ENCODE data around the gene TP53BP2.
A peak's percentile ranks its signal among the peaks of the same experiment; 100 is the strongest.
"Not testable (repeated sequence)": the region's sequence is repeated elsewhere in the genome, so short reads cannot be mapped to it uniquely, and the experiment has no call there.

TP53BP2 gene

GRCh38 chr1:223737342-223737741 lies 108.4 kb downstream of the TP53BP2 start:
- no peak for DNase-seq (ENCODE audit: low spot score)

GRCh38 chr1:223736638-223737037 lies 109.1 kb downstream of the TP53BP2 start:
- POLR2A ChIA-PET (ENCODE audit: low non-redundant PET); DNase-seq (ENCODE audit: low spot score); CTCF ChIA-PET: not testable (repeated sequence)
- H3K27ac ChIP-seq, result peak overlapping the region; percentile 59

More at GRCh38 chr1:223737342-223737741, 108.4 kb downstream of the TP53BP2 start:
- peak overlapping the region; percentile 59 for H3K27ac ChIP-seq
- ChIA-PET CTCF (no interaction called here), POLR2A (ENCODE audit: low non-redundant PET) (no interaction called here)
- TF ChIP-seq, protein P1, sequence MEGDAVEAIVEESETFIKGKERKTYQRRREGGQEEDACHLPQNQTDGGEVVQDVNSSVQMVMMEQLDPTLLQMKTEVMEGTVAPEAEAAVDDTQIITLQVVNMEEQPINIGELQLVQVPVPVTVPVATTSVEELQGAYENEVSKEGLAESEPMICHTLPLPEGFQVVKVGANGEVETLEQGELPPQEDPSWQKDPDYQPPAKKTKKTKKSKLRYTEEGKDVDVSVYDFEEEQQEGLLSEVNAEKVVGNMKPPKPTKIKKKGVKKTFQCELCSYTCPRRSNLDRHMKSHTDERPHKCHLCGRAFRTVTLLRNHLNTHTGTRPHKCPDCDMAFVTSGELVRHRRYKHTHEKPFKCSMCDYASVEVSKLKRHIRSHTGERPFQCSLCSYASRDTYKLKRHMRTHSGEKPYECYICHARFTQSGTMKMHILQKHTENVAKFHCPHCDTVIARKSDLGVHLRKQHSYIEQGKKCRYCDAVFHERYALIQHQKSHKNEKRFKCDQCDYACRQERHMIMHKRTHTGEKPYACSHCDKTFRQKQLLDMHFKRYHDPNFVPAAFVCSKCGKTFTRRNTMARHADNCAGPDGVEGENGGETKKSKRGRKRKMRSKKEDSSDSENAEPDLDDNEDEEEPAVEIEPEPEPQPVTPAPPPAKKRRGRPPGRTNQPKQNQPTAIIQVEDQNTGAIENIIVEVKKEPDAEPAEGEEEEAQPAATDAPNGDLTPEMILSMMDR (conservative IDR thresholded peaks at IDR 0.05; ENCODE audit: low read depth), result no peak

DNA sequence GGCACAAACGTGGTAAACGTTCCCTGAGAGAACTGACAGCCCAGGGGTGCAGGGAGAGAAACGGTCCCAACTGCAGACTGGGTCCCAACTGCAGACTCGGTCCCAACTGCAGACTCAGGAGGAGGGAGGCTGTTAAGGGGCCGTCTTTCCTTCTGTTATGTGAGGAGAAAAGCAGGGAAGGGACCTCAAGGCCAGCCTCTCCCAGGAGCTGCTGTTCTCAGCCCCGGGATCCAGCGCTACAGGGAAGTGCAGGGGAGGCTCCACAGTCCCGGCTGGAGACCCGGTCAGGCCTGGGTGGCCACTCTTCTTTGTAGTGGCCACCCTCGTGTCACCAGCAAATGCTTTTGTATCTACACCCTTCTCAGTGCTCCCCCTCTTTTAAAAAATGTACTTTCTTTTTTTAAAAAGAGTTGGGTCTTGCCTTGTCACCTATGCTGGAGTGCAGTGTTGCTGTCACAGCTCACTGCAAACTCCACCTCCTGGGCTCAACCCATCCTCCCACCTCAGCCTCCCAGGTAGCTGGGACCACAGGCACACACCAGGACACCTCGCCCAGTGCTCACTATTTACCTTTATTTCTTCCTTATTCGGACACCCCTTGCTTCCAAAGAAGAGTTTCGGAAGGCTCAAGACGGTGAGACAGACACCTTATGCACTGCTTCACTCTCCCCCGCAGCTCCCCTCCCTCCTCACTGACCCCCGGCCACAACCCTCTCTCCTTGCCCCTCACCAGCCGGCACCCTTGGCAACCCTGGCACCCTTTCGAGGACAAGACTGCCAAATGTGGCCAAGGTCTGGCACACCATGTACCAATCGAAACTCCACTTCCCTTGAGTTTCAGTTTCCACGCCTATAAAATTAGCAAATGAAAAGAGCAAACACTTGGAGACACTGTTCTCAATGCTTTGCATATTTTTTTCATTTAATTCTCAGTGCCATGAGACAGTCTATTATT lies 111.6 kb downstream of the TP53BP2 start:
- CTCF ChIA-PET, result no interaction called here
- TF ChIP-seq, protein P1 (conservative IDR thresholded peaks at IDR 0.05; ENCODE audit: low read depth), result no peak
- DNase-seq (ENCODE audit: low spot score), result no peak
- POLR2A ChIA-PET (ENCODE audit: low non-redundant PET), result no interaction called here
- H3K27ac ChIP-seq, result peak overlapping the region; percentile 61

- no peak for DNase-seq (ENCODE audit: low spot score)
- CTCF ChIA-PET, result no interaction called here
- TF ChIP-seq, protein P1 (conservative IDR thresholded peaks at IDR 0.05; ENCODE audit: low read depth), result no peak
- peak overlapping the region; percentile 61 for H3K27ac ChIP-seq
- POLR2A ChIA-PET (ENCODE audit: low non-redundant PET), result no interaction called here
These were observed 112.6 kb downstream of the TP53BP2 start for GRCh38 chr1:223732993-223733798.

DNA sequence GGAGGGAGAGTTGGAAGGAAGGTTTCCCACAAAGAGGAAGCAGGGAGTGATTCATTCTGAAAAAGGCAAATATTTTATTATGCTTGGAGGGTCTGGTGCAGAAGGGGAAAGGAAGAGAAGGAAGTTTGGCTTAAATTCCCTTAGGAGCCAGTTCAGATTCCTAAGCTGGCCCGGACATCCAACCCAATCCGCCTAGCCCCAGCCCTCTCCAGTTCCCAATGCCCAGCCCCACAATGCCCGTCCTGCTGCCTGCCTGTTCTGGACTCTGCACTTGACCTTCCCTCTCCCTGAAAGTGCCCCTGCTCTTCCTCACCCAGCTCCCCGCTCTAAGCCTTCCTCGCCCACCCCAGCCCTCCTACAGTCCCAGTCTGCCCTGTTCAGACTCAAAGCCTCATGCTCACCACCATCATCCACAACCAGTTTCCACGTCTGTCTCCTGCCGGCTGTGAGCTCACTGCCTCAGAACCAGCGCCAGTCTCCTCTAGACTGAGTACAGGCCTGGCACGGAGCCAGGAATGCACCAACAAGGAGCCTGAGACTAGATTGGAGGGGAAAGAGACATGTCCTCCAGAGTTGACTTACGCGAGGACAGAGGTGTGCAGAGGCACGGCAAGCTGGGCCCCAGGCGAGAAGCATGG lies 114.5 kb downstream of the TP53BP2 start:
- ChIA-PET POLR2A (ENCODE audit: low non-redundant PET) (interaction anchor here (0.9 kb wide), 1 partner anchor 24 kb away, joined by 3 read pairs; no protein-coding TSS in a partner anchor), CTCF (interaction anchor here (0.7 kb wide), 1 partner anchor 613 kb away, joined by 3 read pairs; no protein-coding TSS in a partner anchor)
- TF ChIP-seq, protein P1 (conservative IDR thresholded peaks at IDR 0.05; ENCODE audit: low read depth), result no peak
- H3K27ac ChIP-seq, result peak overlapping the region; percentile 56
- DNase-seq (ENCODE audit: low spot score), result no peak

DNA sequence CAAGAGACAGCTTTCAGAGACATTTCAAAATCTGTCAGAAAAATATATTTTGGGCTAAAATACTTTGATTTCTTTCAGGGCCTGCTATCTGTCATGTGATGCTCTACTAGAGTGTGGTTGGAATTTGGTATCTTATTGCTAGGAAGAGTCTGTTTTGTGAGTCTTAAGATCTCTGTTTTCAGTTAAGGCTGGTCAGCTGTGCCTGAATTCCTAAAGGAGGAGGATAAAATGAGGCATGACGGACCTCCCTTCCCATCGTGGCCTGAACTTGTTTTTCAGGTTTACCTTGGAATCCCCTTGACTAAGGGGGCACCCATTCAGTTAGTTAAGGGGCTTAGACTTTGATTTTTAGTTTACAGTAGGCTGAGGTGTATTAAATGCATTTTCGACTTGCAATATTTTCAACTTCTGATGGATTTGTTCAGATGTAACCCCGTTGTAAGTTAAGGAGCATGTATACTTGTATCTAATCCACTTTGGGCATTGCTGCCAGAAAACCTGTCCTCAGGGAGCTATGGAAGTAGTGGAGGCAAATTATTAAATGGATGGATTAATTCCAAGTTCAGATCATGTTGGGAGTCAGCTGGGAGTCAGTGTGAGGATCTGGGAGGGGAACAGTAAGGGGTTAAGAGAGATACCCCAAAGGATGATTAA lies 115.1 kb downstream of the TP53BP2 start:
- ChIA-PET CTCF (no interaction called here), POLR2A (ENCODE audit: low non-redundant PET) (no interaction called here)
- TF ChIP-seq, protein P1 (conservative IDR thresholded peaks at IDR 0.05; ENCODE audit: low read depth), result no peak
- DNase-seq (ENCODE audit: low spot score), result no peak
- no peak overlapping the region; the same call in 1 of the 2 replicates for H3K27ac ChIP-seq

All from RWPE1 (cell line).